Tibial nerve (tissue), 4 donors: ENCODE results near the gene LPIN2. TPM values are rescaled to one million over a fixed set of nuclear protein-coding genes. Genes with fewer than 3 reads are reported as not detected.
"Not testable (repeated sequence)": the region's sequence is repeated elsewhere in the genome, so short reads cannot be mapped to it uniquely, and the experiment has no call there.

Source experiments
- DNase-seq, 2 donors: peaks; one replicate each; pipeline ENCODE4 v3.0.0-alpha.2; 2019; ENCODE audit warnings: low spot score in 2 of 2
- H3K27ac ChIP-seq, 4 donors: fragments of 200-600 bp; sonication (generic) in 3 of 4; one replicate each; pipeline ENCODE4 v1.5.1; 2017 to 2019; ENCODE audit warnings: mild to moderate bottlenecking in 1 of 4
- H3K27me3 ChIP-seq, 2 donors: fragments of 200-600 bp; sonication (generic) in 1 of 2; one replicate each; pipeline versions ENCODE4 v1.5.1 to v1.6.0; 2017 to 2019
- H3K36me3 ChIP-seq, 3 donors: fragments of 200-600 bp; sonication (generic); one replicate each; pipeline ENCODE4 v1.5.1; 2018 to 2019
- H3K4me1 ChIP-seq, 4 donors: fragments of 200-600 bp; sonication (generic) in 3 of 4; one replicate each; pipeline ENCODE4 v1.5.1; 2017 to 2019
- H3K4me3 ChIP-seq, 4 donors: fragments of 200-600 bp; sonication (generic) in 3 of 4; one replicate each; pipeline ENCODE4 v1.5.1; 2017 to 2019; ENCODE audit warnings: mild to moderate bottlenecking in 1 of 4, moderate library complexity in 1 of 4
- H3K9me3 ChIP-seq, 4 donors: fragments of 200-600 bp; sonication (generic) in 3 of 4; one replicate each; pipeline ENCODE4 v1.5.1; 2017 to 2019
- CTCF ChIP-seq, 5 experiments: fragments of 200-600 bp in 3 of 5; fragments of 450-650 bp in 2 of 5; sonication (generic) in 3 of 5; IDR thresholded peaks; one replicate each; pipeline ENCODE4 v1.5.1; 2016 to 2019; ENCODE audit warnings: antibody characterized with exemption in 5 of 5, mild to moderate bottlenecking in 3 of 5, moderate library complexity in 2 of 5
- EP300 ChIP-seq, 2 donors: sonication (generic); formaldehyde crosslinking; IDR thresholded peaks; one replicate each; pipeline ENCODE4 v1.6.1; 2017; ENCODE audit warnings: antibody characterized with exemption in 2 of 2, mild to moderate bottlenecking in 1 of 2
- POLR2A ChIP-seq, 2 donors: fragments of 450-650 bp; IDR thresholded peaks; one replicate each; pipeline ENCODE4 v1.6.1; 2017; ENCODE audit warnings: antibody characterized with exemption in 2 of 2, mild to moderate bottlenecking in 2 of 2, moderate library complexity in 2 of 2
- WGBS, 2 donors: methylation state at CpG; one replicate each; pipeline ENCODE4 v1.1.5; 2018; 5-methylcytosine and 5-hydroxymethylcytosine counted together
- total RNA-seq, 4 donors: library from RNA; depleted of rRNA; stranded (reverse); fragments of >200 nt; gene quantifications; one replicate each; pipeline ENCODE4 v1.1.0, GENCODE V29; 2016

LPIN2 gene
- total RNA-seq, 4 donors from 2014 or later: 22.7 to 29.3 (median 25.8) TPM

- H3K36me3 ChIP-seq: no peaks in the 10 kb centered on the region
- H3K4me3 ChIP-seq: no peak overlapping the region
Observed at GRCh38 chr18:3035635-3036034, 22.7 kb upstream of the LPIN2 start.

GRCh38 chr18:3032721-3033120 lies 19.8 kb upstream of the LPIN2 start:
- WGBS, 2 donors: 61% methylated on average over 3 of the region's 3 CpGs
- no peaks in the 10 kb centered on the region for H3K27me3 ChIP-seq
- DNase-seq: no peak
- no peak for TF ChIP-seq CTCF (IDR thresholded peaks at IDR 0.05)
- no peak for TF ChIP-seq POLR2A (IDR thresholded peaks at IDR 0.05)
- no peak for TF ChIP-seq EP300 (IDR thresholded peaks at IDR 0.05)
- H3K4me3 ChIP-seq: no peak overlapping the region
- H3K27ac ChIP-seq: no peak overlapping the region
- H3K9me3 ChIP-seq: no peaks in the 10 kb centered on the region
- no peaks in the 10 kb centered on the region for H3K36me3 ChIP-seq
- peaks cover 0 to 15% (median 4%) of the 10 kb centered on the region in 4 donors for H3K4me1 ChIP-seq

More at GRCh38 chr18:3035635-3036034, 22.7 kb upstream of the LPIN2 start:
- Histone ChIP-seq H3K4me1 (no peaks in the 10 kb centered on the region), H3K9me3 (no peaks in the 10 kb centered on the region), H3K27ac (no peak overlapping the region), H3K27me3 (no peaks in the 10 kb centered on the region)
- TF ChIP-seq CTCF (IDR thresholded peaks at IDR 0.05) (no peak), POLR2A (IDR thresholded peaks at IDR 0.05) (no peak), EP300 (IDR thresholded peaks at IDR 0.05) (no peak)
- no peak for DNase-seq
- WGBS, 2 donors: 92 to 93% methylated on average over 5 of the region's 5 CpGs

GRCh38 chr18:3029215-3029952 lies 16.4 kb upstream of the LPIN2 start:
- TF ChIP-seq CTCF (IDR thresholded peaks at IDR 0.05) (no peak), POLR2A (IDR thresholded peaks at IDR 0.05) (no peak), EP300 (IDR thresholded peaks at IDR 0.05) (no peak)
- H3K4me1 ChIP-seq: peaks cover 0 to 25% (median 4%) of the 10 kb centered on the region in 4 donors
- no peaks in the 10 kb centered on the region for H3K9me3 ChIP-seq
- WGBS, 2 donors: 24% methylated on average over 12 of the region's 12 CpGs
- no peak overlapping the region for H3K4me3 ChIP-seq
- H3K27ac ChIP-seq: peak overlapping the region in 2 of 4 donors; percentile 33 to 52
- H3K27me3 ChIP-seq: no peaks in the 10 kb centered on the region
- no peaks in the 10 kb centered on the region for H3K36me3 ChIP-seq
- DNase-seq: no peak

GRCh38 chr18:3028115-3028514 lies 15.2 kb upstream of the LPIN2 start:
- H3K36me3 ChIP-seq, H3K9me3 ChIP-seq, DNase-seq, H3K27me3 ChIP-seq, H3K4me3 ChIP-seq: not testable (repeated sequence)
- 83 to 93% methylated on average over 3 of the region's 3 CpGs for WGBS, 2 donors
- peak overlapping the region in 1 of 4 donors; percentile 44 for H3K27ac ChIP-seq
- H3K4me1 ChIP-seq: peaks cover 0 to 25% (median 4%) of the 10 kb centered on the region in 4 donors

- no peak for DNase-seq
- Histone ChIP-seq H3K9me3 (no peaks in the 10 kb centered on the region), H3K4me1 (peaks cover 0 to 25% (median 4%) of the 10 kb centered on the region in 4 donors), H3K27me3 (no peaks in the 10 kb centered on the region), H3K4me3 (no peak overlapping the region), H3K27ac (peak overlapping the region in 1 of 4 donors; percentile 44), H3K36me3 (no peaks in the 10 kb centered on the region)
- no peak for TF ChIP-seq EP300 (IDR thresholded peaks at IDR 0.05)
- TF ChIP-seq POLR2A (IDR thresholded peaks at IDR 0.05): no peak
- TF ChIP-seq CTCF (IDR thresholded peaks at IDR 0.05): no peak
- 53 to 55% methylated on average over 11 of the region's 11 CpGs for WGBS, 2 donors
Observed at GRCh38 chr18:3027370-3027891, 14.5 kb upstream of the LPIN2 start.
